Measurements from ENCODE around the gene MYH3.

DNA sequence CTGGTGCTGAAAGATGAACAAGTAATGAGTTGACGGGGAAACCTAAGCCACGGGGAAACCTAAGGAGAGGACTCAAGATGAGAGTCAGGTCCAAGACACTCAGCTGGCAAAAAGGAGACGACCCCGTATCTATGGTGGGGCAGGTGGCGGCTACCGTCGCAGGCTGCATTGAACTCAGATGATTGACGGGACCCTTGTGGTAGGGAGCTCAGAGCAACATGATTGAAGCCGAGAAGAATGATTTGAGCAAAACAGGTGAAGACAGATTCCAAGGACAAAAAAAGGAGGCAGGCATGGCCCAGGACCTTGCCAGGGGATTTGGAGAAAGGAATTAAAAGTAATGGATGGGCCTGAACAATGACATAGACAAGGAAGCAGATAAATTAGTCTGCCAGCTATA is 7.5 kb upstream of the MYH3 start:
- TF ChIP-seq, protein P1, sequence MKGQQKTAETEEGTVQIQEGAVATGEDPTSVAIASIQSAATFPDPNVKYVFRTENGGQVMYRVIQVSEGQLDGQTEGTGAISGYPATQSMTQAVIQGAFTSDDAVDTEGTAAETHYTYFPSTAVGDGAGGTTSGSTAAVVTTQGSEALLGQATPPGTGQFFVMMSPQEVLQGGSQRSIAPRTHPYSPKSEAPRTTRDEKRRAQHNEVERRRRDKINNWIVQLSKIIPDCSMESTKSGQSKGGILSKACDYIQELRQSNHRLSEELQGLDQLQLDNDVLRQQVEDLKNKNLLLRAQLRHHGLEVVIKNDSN (CRISPR knock-in tag; IDR thresholded peaks at IDR 0.05), result no peak
- TF ChIP-seq CREB1 (CRISPR knock-in tag; IDR thresholded peaks at IDR 0.05), result no peak
- no peak for TF ChIP-seq CBFB (CRISPR knock-in tag; IDR thresholded peaks at IDR 0.05; ENCODE audit: low read depth)
- TF ChIP-seq ZNF263 (CRISPR knock-in tag; IDR thresholded peaks at IDR 0.05; ENCODE audit: low read depth), result no peak
- TF ChIP-seq NR2C2 (CRISPR knock-in tag; IDR thresholded peaks at IDR 0.05), result no peak
- TF ChIP-seq, protein P2, sequence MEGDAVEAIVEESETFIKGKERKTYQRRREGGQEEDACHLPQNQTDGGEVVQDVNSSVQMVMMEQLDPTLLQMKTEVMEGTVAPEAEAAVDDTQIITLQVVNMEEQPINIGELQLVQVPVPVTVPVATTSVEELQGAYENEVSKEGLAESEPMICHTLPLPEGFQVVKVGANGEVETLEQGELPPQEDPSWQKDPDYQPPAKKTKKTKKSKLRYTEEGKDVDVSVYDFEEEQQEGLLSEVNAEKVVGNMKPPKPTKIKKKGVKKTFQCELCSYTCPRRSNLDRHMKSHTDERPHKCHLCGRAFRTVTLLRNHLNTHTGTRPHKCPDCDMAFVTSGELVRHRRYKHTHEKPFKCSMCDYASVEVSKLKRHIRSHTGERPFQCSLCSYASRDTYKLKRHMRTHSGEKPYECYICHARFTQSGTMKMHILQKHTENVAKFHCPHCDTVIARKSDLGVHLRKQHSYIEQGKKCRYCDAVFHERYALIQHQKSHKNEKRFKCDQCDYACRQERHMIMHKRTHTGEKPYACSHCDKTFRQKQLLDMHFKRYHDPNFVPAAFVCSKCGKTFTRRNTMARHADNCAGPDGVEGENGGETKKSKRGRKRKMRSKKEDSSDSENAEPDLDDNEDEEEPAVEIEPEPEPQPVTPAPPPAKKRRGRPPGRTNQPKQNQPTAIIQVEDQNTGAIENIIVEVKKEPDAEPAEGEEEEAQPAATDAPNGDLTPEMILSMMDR (IDR thresholded peaks at IDR 0.05), result no peak
- no peak for TF ChIP-seq NFE2L1 (CRISPR knock-in tag; IDR thresholded peaks at IDR 0.05)
- TF ChIP-seq NR3C1 (CRISPR knock-in tag; conservative IDR thresholded peaks at IDR 0.05; ENCODE audit: low read depth), result no peak
- TF ChIP-seq, protein P3, sequence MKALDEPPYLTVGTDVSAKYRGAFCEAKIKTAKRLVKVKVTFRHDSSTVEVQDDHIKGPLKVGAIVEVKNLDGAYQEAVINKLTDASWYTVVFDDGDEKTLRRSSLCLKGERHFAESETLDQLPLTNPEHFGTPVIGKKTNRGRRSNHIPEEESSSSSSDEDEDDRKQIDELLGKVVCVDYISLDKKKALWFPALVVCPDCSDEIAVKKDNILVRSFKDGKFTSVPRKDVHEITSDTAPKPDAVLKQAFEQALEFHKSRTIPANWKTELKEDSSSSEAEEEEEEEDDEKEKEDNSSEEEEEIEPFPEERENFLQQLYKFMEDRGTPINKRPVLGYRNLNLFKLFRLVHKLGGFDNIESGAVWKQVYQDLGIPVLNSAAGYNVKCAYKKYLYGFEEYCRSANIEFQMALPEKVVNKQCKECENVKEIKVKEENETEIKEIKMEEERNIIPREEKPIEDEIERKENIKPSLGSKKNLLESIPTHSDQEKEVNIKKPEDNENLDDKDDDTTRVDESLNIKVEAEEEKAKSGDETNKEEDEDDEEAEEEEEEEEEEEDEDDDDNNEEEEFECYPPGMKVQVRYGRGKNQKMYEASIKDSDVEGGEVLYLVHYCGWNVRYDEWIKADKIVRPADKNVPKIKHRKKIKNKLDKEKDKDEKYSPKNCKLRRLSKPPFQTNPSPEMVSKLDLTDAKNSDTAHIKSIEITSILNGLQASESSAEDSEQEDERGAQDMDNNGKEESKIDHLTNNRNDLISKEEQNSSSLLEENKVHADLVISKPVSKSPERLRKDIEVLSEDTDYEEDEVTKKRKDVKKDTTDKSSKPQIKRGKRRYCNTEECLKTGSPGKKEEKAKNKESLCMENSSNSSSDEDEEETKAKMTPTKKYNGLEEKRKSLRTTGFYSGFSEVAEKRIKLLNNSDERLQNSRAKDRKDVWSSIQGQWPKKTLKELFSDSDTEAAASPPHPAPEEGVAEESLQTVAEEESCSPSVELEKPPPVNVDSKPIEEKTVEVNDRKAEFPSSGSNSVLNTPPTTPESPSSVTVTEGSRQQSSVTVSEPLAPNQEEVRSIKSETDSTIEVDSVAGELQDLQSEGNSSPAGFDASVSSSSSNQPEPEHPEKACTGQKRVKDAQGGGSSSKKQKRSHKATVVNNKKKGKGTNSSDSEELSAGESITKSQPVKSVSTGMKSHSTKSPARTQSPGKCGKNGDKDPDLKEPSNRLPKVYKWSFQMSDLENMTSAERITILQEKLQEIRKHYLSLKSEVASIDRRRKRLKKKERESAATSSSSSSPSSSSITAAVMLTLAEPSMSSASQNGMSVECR (CRISPR knock-in tag; IDR thresholded peaks at IDR 0.05; ENCODE audit: borderline replicate concordance), result no peak
- no peak for TF ChIP-seq ZNF671 (CRISPR knock-in tag; IDR thresholded peaks at IDR 0.05)
- no peak for TF ChIP-seq ZNF317 (CRISPR knock-in tag; IDR thresholded peaks at IDR 0.05; ENCODE audit: borderline replicate concordance, low read depth)

Data from WTC11 (cell line).